ENCODE measurements around the gene IGF2R.

IGF2R gene

GRCh38 chr6:160079686-160080043 is 110.8 kb downstream of the IGF2R start:
- no peak for TF ChIP-seq CTCF (conservative IDR thresholded peaks at IDR 0.05; ENCODE audit: low read depth)
- ChIA-PET POLR2A (ENCODE audit: low non-redundant PET) (no interaction called here), CTCF (no interaction called here)
- no peak overlapping the region for H3K27ac ChIP-seq
- no peak for DNase-seq (ENCODE audit: low spot score)

GRCh38 chr6:160080097-160080496 is 111.2 kb downstream of the IGF2R start:
- TF ChIP-seq CTCF (conservative IDR thresholded peaks at IDR 0.05; ENCODE audit: low read depth): no peak
- ChIA-PET CTCF (no interaction called here), POLR2A (ENCODE audit: low non-redundant PET) (no interaction called here)
- H3K27ac ChIP-seq: 0 out of 2 replicates have a peak overlapping the region, but pooled peaks have one; percentile 0
- no peak for DNase-seq (ENCODE audit: low spot score)

GRCh38 chr6:160081398-160081797 is 112.5 kb downstream of the IGF2R start:
- H3K27ac ChIP-seq: no peak overlapping the region
- no peak for DNase-seq (ENCODE audit: low spot score)
- ChIA-PET POLR2A (ENCODE audit: low non-redundant PET) (no interaction called here), CTCF (interaction anchor here (0.6 kb wide), 1 partner anchor 169 kb away, joined by 5 read pairs; no protein-coding TSS in a partner anchor)
- TF ChIP-seq CTCF (conservative IDR thresholded peaks at IDR 0.05; ENCODE audit: low read depth): no peak

GRCh38 chr6:160082627-160083026 is 113.7 kb downstream of the IGF2R start:
- ChIA-PET CTCF (no interaction called here), POLR2A (ENCODE audit: low non-redundant PET) (no interaction called here)
- TF ChIP-seq CTCF (conservative IDR thresholded peaks at IDR 0.05; ENCODE audit: low read depth): no peak
- peak; percentile 8 for DNase-seq (ENCODE audit: low spot score)
- peak overlapping the region; percentile 40 for H3K27ac ChIP-seq

- no peak for TF ChIP-seq CTCF (conservative IDR thresholded peaks at IDR 0.05; ENCODE audit: low read depth)
- ChIA-PET POLR2A (ENCODE audit: low non-redundant PET) (no interaction called here), CTCF (no interaction called here)
- no peak for DNase-seq (ENCODE audit: low spot score)
- H3K27ac ChIP-seq: no peak overlapping the region
Measured at GRCh38 chr6:160084198-160084776, 115.4 kb downstream of the IGF2R start.

GRCh38 chr6:160085226-160085625 is 116.3 kb downstream of the IGF2R start:
- ChIA-PET CTCF (no interaction called here), POLR2A (ENCODE audit: low non-redundant PET) (no interaction called here)
- DNase-seq (ENCODE audit: low spot score): no peak
- H3K27ac ChIP-seq: no peak overlapping the region
- no peak for TF ChIP-seq CTCF (conservative IDR thresholded peaks at IDR 0.05; ENCODE audit: low read depth)
